ENCODE measurements around the gene CRYL1. TPM values are rescaled to one million over a fixed set of nuclear protein-coding genes. Genes with fewer than 3 reads are reported as not detected.

CRYL1 gene
- total RNA-seq, 2 experiments from 2014 or later: 8.9 to 9.3 TPM

DNA sequence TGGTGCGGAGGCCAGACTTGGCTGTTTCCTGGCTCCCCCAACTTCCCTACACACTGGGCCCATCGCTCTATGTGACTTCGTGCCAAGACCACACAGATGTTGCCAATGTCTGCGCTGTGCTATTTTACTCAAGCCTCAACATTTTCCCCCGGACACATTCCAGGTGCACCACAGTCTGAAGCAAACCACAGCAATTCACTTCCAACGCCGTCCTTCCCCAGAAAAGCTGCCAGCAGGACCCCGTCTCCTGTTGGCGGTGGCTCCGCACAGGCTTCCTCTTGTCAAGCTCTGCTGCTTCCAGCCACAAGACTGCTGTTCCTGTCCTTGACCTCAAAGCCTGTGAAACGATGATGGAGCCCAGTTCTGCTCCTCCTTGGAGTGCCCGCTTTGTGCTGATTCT is 100.7 kb downstream of the CRYL1 start:
- H3K4me1 Mint-ChIP-seq (ENCODE audit: low read depth): peaks cover 45% of the 10 kb centered on the region
- H3K4me3 Mint-ChIP-seq: no peak overlapping the region
- peaks cover 6% of the 10 kb centered on the region for H3K36me3 Mint-ChIP-seq (ENCODE audit: low read depth)
- no peak overlapping the region for H3K27ac Mint-ChIP-seq
- DNase-seq: no peak
- intact Hi-C loops (cut with micrococcal nuclease): no loop called here
- CTCF ChIA-PET: no interaction called here
- no peaks in the 10 kb centered on the region for H3K9me3 Mint-ChIP-seq
- no peaks in the 10 kb centered on the region for H3K27me3 Mint-ChIP-seq (ENCODE audit: low read depth)

- CTCF ChIA-PET: no interaction called here
- Mint-ChIP-seq H3K4me3 (no peak overlapping the region), H3K36me3 (ENCODE audit: low read depth) (peaks cover 6% of the 10 kb centered on the region), H3K9me3 (no peaks in the 10 kb centered on the region), H3K27me3 (ENCODE audit: low read depth) (no peaks in the 10 kb centered on the region), H3K4me1 (ENCODE audit: low read depth) (peaks cover 46% of the 10 kb centered on the region), H3K27ac (no peak overlapping the region)
- intact Hi-C loops (cut with micrococcal nuclease): no loop called here
- no peak for DNase-seq
Measured at GRCh38 chr13:20424559-20424852, 101.2 kb downstream of the CRYL1 start.

DNA sequence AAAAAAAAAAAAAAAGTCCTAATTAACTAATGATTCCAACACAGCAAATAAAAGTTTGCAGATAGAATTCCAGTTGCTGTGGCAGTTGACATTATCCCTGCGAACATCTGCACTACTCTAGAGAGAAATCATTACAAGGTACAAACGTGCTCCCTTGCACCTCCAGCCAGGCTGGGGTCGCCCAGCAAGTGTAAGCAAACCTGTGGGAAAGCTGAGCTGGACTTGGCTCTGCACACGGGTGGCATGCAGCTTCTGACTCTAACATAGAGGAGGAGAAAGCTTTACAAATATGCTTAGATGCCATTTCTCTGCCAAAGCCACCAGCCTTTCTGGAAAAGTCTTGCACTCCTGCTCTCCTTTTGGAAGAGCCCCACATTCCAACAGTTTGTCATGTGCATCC is 103.3 kb downstream of the CRYL1 start:
- H3K9me3 Mint-ChIP-seq: no peaks in the 10 kb centered on the region
- H3K27me3 Mint-ChIP-seq (ENCODE audit: low read depth): no peaks in the 10 kb centered on the region
- no peak overlapping the region for H3K27ac Mint-ChIP-seq
- no peak for DNase-seq
- H3K4me1 Mint-ChIP-seq (ENCODE audit: low read depth): peaks cover 40% of the 10 kb centered on the region
- no peak overlapping the region for H3K4me3 Mint-ChIP-seq
- H3K36me3 Mint-ChIP-seq (ENCODE audit: low read depth): peaks cover 9% of the 10 kb centered on the region
- CTCF ChIA-PET: interaction anchor here (0.6 kb wide), 1 partner anchor 71 kb away, joined by 3 read pairs; no protein-coding TSS in a partner anchor
- intact Hi-C loops (cut with micrococcal nuclease): no loop called here

- H3K4me1 Mint-ChIP-seq (ENCODE audit: low read depth): peaks cover 35% of the 10 kb centered on the region
- no peak overlapping the region for H3K4me3 Mint-ChIP-seq
- no peaks in the 10 kb centered on the region for H3K9me3 Mint-ChIP-seq
- H3K27ac Mint-ChIP-seq: peak overlapping the region; percentile 59
- CTCF ChIA-PET: interaction anchor here (1.1 to 1.4 kb wide), 3 partner anchors 10 to 238 kb away, joined by 4 to 6 read pairs (median 4); no protein-coding TSS in a partner anchor
- no peaks in the 10 kb centered on the region for H3K27me3 Mint-ChIP-seq (ENCODE audit: low read depth)
- intact Hi-C loops (cut with micrococcal nuclease): loop anchor here (1.0 kb wide), 1 partner anchor 9 kb away; no protein-coding TSS in a partner anchor
- H3K36me3 Mint-ChIP-seq (ENCODE audit: low read depth): peaks cover 5% of the 10 kb centered on the region
- no peak for DNase-seq
Measured at GRCh38 chr13:20420938-20421337, 104.7 kb downstream of the CRYL1 start.

GRCh38 chr13:20418953-20419352 is 106.7 kb downstream of the CRYL1 start:
- no peaks in the 10 kb centered on the region for H3K27me3 Mint-ChIP-seq (ENCODE audit: low read depth)
- CTCF ChIA-PET: no interaction called here
- no peak overlapping the region for H3K4me3 Mint-ChIP-seq
- intact Hi-C loops (cut with micrococcal nuclease): loop anchor here (1.0 to 5.0 kb wide), 5 partner anchors 10 to 598 kb away; no protein-coding TSS in a partner anchor
- H3K36me3 Mint-ChIP-seq (ENCODE audit: low read depth): peaks cover 2% of the 10 kb centered on the region
- peaks cover 2% of the 10 kb centered on the region for H3K9me3 Mint-ChIP-seq
- peaks cover 27% of the 10 kb centered on the region for H3K4me1 Mint-ChIP-seq (ENCODE audit: low read depth)
- DNase-seq: no peak
- H3K27ac Mint-ChIP-seq: peak overlapping the region; percentile 36

DNA sequence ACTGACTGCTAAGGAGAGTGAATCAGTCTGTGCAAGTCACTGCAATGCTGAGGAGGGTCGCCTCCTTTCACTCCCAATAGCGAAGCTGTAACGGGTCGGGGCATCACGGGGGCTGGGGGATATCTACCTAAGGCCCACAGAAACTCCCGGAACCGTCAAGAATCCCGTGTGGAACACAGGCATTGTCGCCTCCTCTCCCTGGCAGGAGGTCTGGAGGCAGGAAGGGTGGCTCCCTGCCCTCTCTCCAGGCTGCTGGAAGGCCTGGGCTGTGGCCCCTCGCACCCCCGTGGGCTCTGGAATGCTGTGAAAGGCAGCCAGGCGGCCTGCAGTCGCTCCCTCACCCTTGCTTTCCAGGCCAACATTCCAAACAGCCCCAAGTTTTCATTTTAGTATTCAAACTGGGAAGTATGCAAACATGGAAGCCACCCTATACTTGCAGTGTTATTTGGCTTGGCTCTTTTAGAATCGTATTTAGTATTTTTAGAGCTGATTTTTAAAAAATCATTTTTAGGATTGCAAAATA is 109.4 kb downstream of the CRYL1 start:
- intact Hi-C loops (cut with micrococcal nuclease): loop anchor here (5.0 kb wide), 1 partner anchor 601 kb away; no protein-coding TSS in a partner anchor
- H3K4me3 Mint-ChIP-seq: no peak overlapping the region
- peaks cover 2% of the 10 kb centered on the region for H3K36me3 Mint-ChIP-seq (ENCODE audit: low read depth)
- H3K4me1 Mint-ChIP-seq (ENCODE audit: low read depth): peaks cover 42% of the 10 kb centered on the region
- DNase-seq: no peak
- H3K27ac Mint-ChIP-seq: no peak overlapping the region
- no peaks in the 10 kb centered on the region for H3K27me3 Mint-ChIP-seq (ENCODE audit: low read depth)
- H3K9me3 Mint-ChIP-seq: peaks cover 2% of the 10 kb centered on the region
- CTCF ChIA-PET: interaction anchor here (1.3 kb wide), 1 partner anchor 219 kb away, joined by 7 read pairs; no protein-coding TSS in a partner anchor

GRCh38 chr13:20415694-20416107 is 110.0 kb downstream of the CRYL1 start:
- intact Hi-C loops (cut with micrococcal nuclease): loop anchor here (5.0 kb wide), 1 partner anchor 602 kb away; no protein-coding TSS in a partner anchor
- H3K4me3 Mint-ChIP-seq: no peak overlapping the region
- no peak for DNase-seq
- peaks cover 2% of the 10 kb centered on the region for H3K9me3 Mint-ChIP-seq
- peaks cover 41% of the 10 kb centered on the region for H3K4me1 Mint-ChIP-seq (ENCODE audit: low read depth)
- CTCF ChIA-PET: no interaction called here
- peaks cover 2% of the 10 kb centered on the region for H3K36me3 Mint-ChIP-seq (ENCODE audit: low read depth)
- no peak overlapping the region for H3K27ac Mint-ChIP-seq
- no peaks in the 10 kb centered on the region for H3K27me3 Mint-ChIP-seq (ENCODE audit: low read depth)

GRCh38 chr13:20415306-20415679 is 110.4 kb downstream of the CRYL1 start:
- H3K4me1 Mint-ChIP-seq (ENCODE audit: low read depth): peaks cover 39% of the 10 kb centered on the region
- no peak overlapping the region for H3K4me3 Mint-ChIP-seq
- peaks cover 2% of the 10 kb centered on the region for H3K36me3 Mint-ChIP-seq (ENCODE audit: low read depth)
- DNase-seq: no peak
- CTCF ChIA-PET: no interaction called here
- no peaks in the 10 kb centered on the region for H3K27me3 Mint-ChIP-seq (ENCODE audit: low read depth)
- intact Hi-C loops (cut with micrococcal nuclease): loop anchor here (5.0 kb wide), 1 partner anchor 602 kb away; no protein-coding TSS in a partner anchor
- peaks cover 2% of the 10 kb centered on the region for H3K9me3 Mint-ChIP-seq
- H3K27ac Mint-ChIP-seq: no peak overlapping the region

- CTCF ChIA-PET: interaction anchor here (0.6 to 0.8 kb wide), 3 partner anchors 61 to 510 kb away, joined by 3 to 4 read pairs (median 3); no protein-coding TSS in a partner anchor
- H3K4me1 Mint-ChIP-seq (ENCODE audit: low read depth): peaks cover 34% of the 10 kb centered on the region
- H3K36me3 Mint-ChIP-seq (ENCODE audit: low read depth): peaks cover 2% of the 10 kb centered on the region
Measured at GRCh38 chr13:20414546-20415305, 110.9 kb downstream of the CRYL1 start.

GRCh38 chr13:20412691-20413355 is 112.8 kb downstream of the CRYL1 start:
- peak; percentile 67 for DNase-seq
- Mint-ChIP-seq H3K36me3 (ENCODE audit: low read depth) (peaks cover 2% of the 10 kb centered on the region), H3K4me3 (no peak overlapping the region), H3K27me3 (ENCODE audit: low read depth) (no peaks in the 10 kb centered on the region), H3K9me3 (peaks cover 2% of the 10 kb centered on the region), H3K4me1 (ENCODE audit: low read depth) (peaks cover 21% of the 10 kb centered on the region), H3K27ac (peak overlapping the region; percentile 38)
- intact Hi-C loops (cut with micrococcal nuclease): loop anchor here (1.0 to 5.0 kb wide), 6 partner anchors 7 to 415 kb away; partner anchors contain the start of gene IL17D
- CTCF ChIA-PET: interaction anchor here (0.6 to 1.5 kb wide), 9 partner anchors 42 to 512 kb away, joined by 3 to 5 read pairs (median 3); no protein-coding TSS in a partner anchor

More at GRCh38 chr13:20414546-20415305, 110.9 kb downstream of the CRYL1 start:
- Mint-ChIP-seq H3K27me3 (ENCODE audit: low read depth) (no peaks in the 10 kb centered on the region), H3K9me3 (peaks cover 2% of the 10 kb centered on the region), H3K4me3 (no peak overlapping the region), H3K27ac (no peak overlapping the region)
- no peak for DNase-seq
- intact Hi-C loops (cut with micrococcal nuclease): loop anchor here (5.0 kb wide), 2 partner anchors 288 to 603 kb away; partner anchors contain the start of gene IL17D

GRCh38 chr13:20411638-20412342 is 113.9 kb downstream of the CRYL1 start:
- peak; percentile 78 for DNase-seq
- peak overlapping the region; percentile 50 for H3K27ac Mint-ChIP-seq
- peaks cover 2% of the 10 kb centered on the region for H3K9me3 Mint-ChIP-seq
- CTCF ChIA-PET: interaction anchor here (0.9 to 2.4 kb wide), 7 partner anchors 9 to 513 kb away, joined by 3 to 6 read pairs (median 4); partner anchors contain the start of gene IL17D
- H3K36me3 Mint-ChIP-seq (ENCODE audit: low read depth): no peaks in the 10 kb centered on the region
- no peaks in the 10 kb centered on the region for H3K27me3 Mint-ChIP-seq (ENCODE audit: low read depth)
- H3K4me1 Mint-ChIP-seq (ENCODE audit: low read depth): peaks cover 21% of the 10 kb centered on the region
- intact Hi-C loops (cut with micrococcal nuclease): loop anchor here (1.0 to 5.0 kb wide), 6 partner anchors 9 to 417 kb away; partner anchors contain the start of gene IL17D
- no peak overlapping the region for H3K4me3 Mint-ChIP-seq
